Stomach (tissue), 9 donors: ENCODE data around the gene ZNF350. TPM values are rescaled to one million over a fixed set of nuclear protein-coding genes. Genes with fewer than 3 reads are reported as not detected.
A peak's percentile ranks its signal among the peaks of the same experiment; 100 is the strongest.

ENCODE experiments used
- DNase-seq, 2 donors: peaks; one replicate each; pipeline versions ENCODE4 v3.0.0 to v3.0.0-alpha.2; 2013 to 2019
- H3K27ac ChIP-seq, 5 donors: fragments of 200-600 bp in 4 of 5; sonication (generic) in 4 of 5; one replicate each; pipeline ENCODE4 v1.5.1; 2013 to 2019; ENCODE audit warnings: mild to moderate bottlenecking in 1 of 5, moderate library complexity in 1 of 5
- H3K27me3 ChIP-seq, 3 donors: fragments of 200-600 bp; sonication (generic); one replicate each; pipeline ENCODE4 v1.5.1; 2017 to 2019; ENCODE audit warnings: mixed run types in 1 of 3
- H3K36me3 ChIP-seq, 4 donors: fragments of 200-600 bp; sonication (generic); 1 replicate in 3 of 4; 2 replicates in 1 of 4; pipeline ENCODE4 v1.5.1; 2016 to 2019
- H3K4me1 ChIP-seq, 4 donors: fragments of 200-600 bp; sonication (generic); one replicate each; pipeline ENCODE4 v1.5.1; 2016 to 2019
- H3K4me3 ChIP-seq, 4 donors: fragments of 200-600 bp; sonication (generic) in 3 of 4; one replicate each; pipeline ENCODE4 v1.5.1; 2016 to 2019; ENCODE audit warnings: mild to moderate bottlenecking in 1 of 4
- H3K9me3 ChIP-seq, 4 donors: fragments of 200-600 bp; sonication (generic); one replicate each; pipeline ENCODE4 v1.5.1; 2016 to 2019
- EP300 ChIP-seq: sonication (generic); formaldehyde crosslinking; IDR thresholded peaks from one replicate; pipeline ENCODE4 v1.6.1; 2017; ENCODE audit warnings: antibody characterized with exemption
- POLR2A ChIP-seq, 4 donors: fragments of 450-650 bp; IDR thresholded peaks; one replicate each; pipeline ENCODE4 v1.6.1; 2016; ENCODE audit warnings: antibody characterized with exemption in 4 of 4, control low read depth in 2 of 4, mild to moderate bottlenecking in 1 of 4, moderate library complexity in 1 of 4
- POLR2AphosphoS5 ChIP-seq, 3 donors: sonication (generic); formaldehyde crosslinking; IDR thresholded peaks; one replicate each; pipeline ENCODE4 v1.6.1; 2016; ENCODE audit warnings: antibody characterized with exemption in 3 of 3
- WGBS, 5 donors: extraction: QIAGEN DNeasy Blood & Tissue Kit in 3 of 5; methylation state at CpG; one replicate each; pipeline versions ENCODE4 v1.1.5 to v1.1.7; 2013 to 2018; 5-methylcytosine and 5-hydroxymethylcytosine counted together
- intact Hi-C: fragments of 100-400 bp; cut with DNase I; formaldehyde crosslinking; loops from one replicate; pipeline ENCODE4 v1.15.1; 2023; ENCODE audit warnings: low total_unique reads
- polyA plus RNA-seq, 3 donors: library from polyadenylated mRNA; stranded (reverse); fragments of 200-250 nt; gene quantifications; one replicate each; pipeline ENCODE4 v1.2.3, GENCODE V29; 2013
- total RNA-seq, 5 donors: library from RNA; depleted of rRNA; stranded (reverse); fragments of >200 nt; gene quantifications; one replicate each; pipeline versions ENCODE4 v1.1.0 to v1.2.3, GENCODE V29; 2014 to 2016
- TF ChIP-seq, protein P1 (sequence below), 7 experiments: fragments of 450-650 bp in 4 of 7; fragments of 200-600 bp in 3 of 7; sonication (generic) in 3 of 7; IDR thresholded peaks; one replicate each; pipeline ENCODE4 v1.5.1; 2016 to 2019; ENCODE audit warnings: antibody characterized with exemption in 7 of 7, control low read depth in 2 of 7, mild to moderate bottlenecking in 1 of 7
- donor health status: healthy with polysubstance abuse.
- donor health status: Bipolar disorder and iron deficiency.
- donor health status: healthy.

ZNF350 gene
- total and polyA plus RNA-seq, 8 donors = 0.58 to 149 (median 9.8) TPM

DNA sequence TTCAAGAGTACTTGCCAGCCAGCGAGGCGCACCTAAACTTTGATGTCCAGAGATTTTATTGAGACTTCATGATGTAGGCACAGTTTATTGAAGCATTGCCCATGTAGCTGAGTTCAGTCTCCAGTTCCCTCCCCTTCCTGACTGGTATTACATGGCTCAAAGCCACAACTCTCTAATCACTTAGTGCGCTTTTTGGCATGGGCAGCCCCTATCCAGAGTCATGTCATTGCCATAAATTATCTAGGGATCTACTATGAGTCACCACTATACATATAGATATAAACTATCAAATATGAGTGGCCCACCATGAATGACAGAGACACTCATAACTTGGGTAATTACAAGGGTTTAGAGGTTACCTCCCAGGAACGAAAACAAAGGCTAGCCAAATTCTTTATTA lies 33.9 kb upstream of the ZNF350 start:
- no peak overlapping the region for H3K27ac ChIP-seq
- no peak for DNase-seq
- H3K36me3 ChIP-seq = peaks cover 84 to 100% (median 100%) of the 10 kb centered on the region in 4 donors
- no peaks in the 10 kb centered on the region for H3K4me1 ChIP-seq
- H3K4me3 ChIP-seq = no peak overlapping the region
- WGBS, 5 donors = 97 to 100% (median 98%) methylated on average over 4 of the region's 4 CpGs
- no peaks in the 10 kb centered on the region for H3K27me3 ChIP-seq
- H3K9me3 ChIP-seq = peaks cover 26 to 100% (median 94%) of the 10 kb centered on the region in 4 donors
- TF ChIP-seq POLR2A (IDR thresholded peaks at IDR 0.05) (no peak), POLR2AphosphoS5 (IDR thresholded peaks at IDR 0.05) (no peak), EP300 (no peak)
- TF ChIP-seq, protein P1, sequence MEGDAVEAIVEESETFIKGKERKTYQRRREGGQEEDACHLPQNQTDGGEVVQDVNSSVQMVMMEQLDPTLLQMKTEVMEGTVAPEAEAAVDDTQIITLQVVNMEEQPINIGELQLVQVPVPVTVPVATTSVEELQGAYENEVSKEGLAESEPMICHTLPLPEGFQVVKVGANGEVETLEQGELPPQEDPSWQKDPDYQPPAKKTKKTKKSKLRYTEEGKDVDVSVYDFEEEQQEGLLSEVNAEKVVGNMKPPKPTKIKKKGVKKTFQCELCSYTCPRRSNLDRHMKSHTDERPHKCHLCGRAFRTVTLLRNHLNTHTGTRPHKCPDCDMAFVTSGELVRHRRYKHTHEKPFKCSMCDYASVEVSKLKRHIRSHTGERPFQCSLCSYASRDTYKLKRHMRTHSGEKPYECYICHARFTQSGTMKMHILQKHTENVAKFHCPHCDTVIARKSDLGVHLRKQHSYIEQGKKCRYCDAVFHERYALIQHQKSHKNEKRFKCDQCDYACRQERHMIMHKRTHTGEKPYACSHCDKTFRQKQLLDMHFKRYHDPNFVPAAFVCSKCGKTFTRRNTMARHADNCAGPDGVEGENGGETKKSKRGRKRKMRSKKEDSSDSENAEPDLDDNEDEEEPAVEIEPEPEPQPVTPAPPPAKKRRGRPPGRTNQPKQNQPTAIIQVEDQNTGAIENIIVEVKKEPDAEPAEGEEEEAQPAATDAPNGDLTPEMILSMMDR (IDR thresholded peaks at IDR 0.05) = no peak
- intact Hi-C loops = no loop called here

DNA sequence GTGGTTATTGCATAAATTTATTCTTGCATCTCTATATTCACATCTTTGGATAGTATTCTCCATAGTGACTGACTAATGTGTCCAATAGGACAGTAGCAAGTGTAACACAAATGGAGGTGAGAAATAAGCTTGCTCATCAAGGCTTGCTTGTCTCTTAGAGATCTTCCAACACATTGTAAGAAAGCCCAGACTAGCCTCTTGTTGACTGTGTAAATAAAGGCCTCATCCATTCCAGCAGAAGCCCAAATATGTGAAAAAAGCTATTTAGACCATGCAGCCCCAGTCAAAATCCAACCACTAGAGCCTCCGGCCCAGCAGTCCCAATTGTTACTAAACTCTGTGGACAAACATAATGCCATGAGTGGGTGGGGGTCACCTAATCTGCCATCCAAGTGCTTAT lies 24.0 kb upstream of the ZNF350 start:
- Histone ChIP-seq H3K36me3 (peaks cover 11 to 28% (median 22%) of the 10 kb centered on the region in 4 donors), H3K9me3 (peaks cover 7 to 64% (median 34%) of the 10 kb centered on the region in 4 donors), H3K4me1 (peaks cover 0 to 16% (median 9%) of the 10 kb centered on the region in 4 donors), H3K4me3 (no peak overlapping the region), H3K27me3 (no peaks in the 10 kb centered on the region), H3K27ac (no peak overlapping the region)
- WGBS, 5 donors = 70 to 93% (median 86%) methylated on average over 1 of the region's 1 CpG
- DNase-seq = no peak
- TF ChIP-seq EP300 (no peak), POLR2A (IDR thresholded peaks at IDR 0.05) (no peak), POLR2AphosphoS5 (IDR thresholded peaks at IDR 0.05) (no peak)
- TF ChIP-seq, protein P1 (IDR thresholded peaks at IDR 0.05) = no peak
- intact Hi-C loops = no loop called here

DNA sequence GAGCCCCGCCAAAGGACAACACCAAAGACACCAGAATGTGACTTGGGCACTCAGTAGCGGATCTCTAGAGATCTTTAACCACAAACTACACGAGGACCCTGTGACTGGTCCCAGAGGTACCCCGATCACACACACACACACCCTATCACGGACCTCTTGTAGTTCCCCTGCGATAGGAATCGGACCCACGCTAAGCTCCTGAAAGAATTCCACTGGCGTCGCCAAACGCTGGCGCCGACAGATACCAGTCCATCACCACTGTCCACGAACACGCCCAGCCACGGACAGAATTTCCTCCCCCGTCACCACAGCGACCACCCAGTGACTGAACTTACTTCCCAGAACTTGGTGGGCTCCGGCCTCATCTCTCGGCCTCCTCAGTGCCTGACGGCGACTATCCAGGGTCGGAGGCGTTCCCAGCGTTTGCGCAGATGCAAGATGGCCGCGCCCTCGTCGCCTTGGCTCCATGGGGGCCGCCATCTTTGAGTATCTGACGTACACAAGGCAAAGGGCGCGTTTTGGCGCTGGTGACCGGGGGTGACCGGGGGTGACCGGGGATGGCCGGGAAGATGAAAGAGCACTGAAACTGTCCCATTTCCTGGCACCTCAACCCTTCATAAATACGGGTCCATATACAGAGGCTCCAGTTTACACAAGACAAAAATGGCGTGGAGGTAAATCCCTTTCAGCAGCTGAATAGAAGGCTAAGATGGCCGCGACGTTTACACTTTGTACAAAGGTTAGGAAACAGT lies 21.3 kb upstream of the ZNF350 start, which contains the start of gene ZNF615:
Gene ZNF615, minus strand, starts transcription at position 406 of the 752 bp plus-strand sequence. CDS start 4,500 bp downstream, outside the sequence.
- Histone ChIP-seq H3K27me3 (no peaks in the 10 kb centered on the region), H3K4me3 (peak within 1 kb of the TSS; percentile 61 to 95 (median 78)), H3K36me3 (peaks cover 10 to 27% (median 24%) of the 10 kb centered on the region in 4 donors), H3K4me1 (peaks cover 0 to 16% (median 9%) of the 10 kb centered on the region in 4 donors), H3K9me3 (peaks cover 0 to 65% (median 33%) of the 10 kb centered on the region in 4 donors), H3K27ac (peak within 1 kb of the TSS; percentile 87 to 88 (median 88))
- WGBS, 5 donors = 0 to 1% (median 1%) methylated on average over 34 to 44 of the region's 44 CpGs
- DNase-seq = peak; percentile 90 to 97
- intact Hi-C loops = no loop called here
- TF ChIP-seq EP300 = no peak
- TF ChIP-seq POLR2A (IDR thresholded peaks at IDR 0.05) = no peak
- TF ChIP-seq, protein P1 (IDR thresholded peaks at IDR 0.05) = no peak
- peak; percentile 58 to 81 (median 68) for TF ChIP-seq POLR2AphosphoS5 (IDR thresholded peaks at IDR 0.05)

DNA sequence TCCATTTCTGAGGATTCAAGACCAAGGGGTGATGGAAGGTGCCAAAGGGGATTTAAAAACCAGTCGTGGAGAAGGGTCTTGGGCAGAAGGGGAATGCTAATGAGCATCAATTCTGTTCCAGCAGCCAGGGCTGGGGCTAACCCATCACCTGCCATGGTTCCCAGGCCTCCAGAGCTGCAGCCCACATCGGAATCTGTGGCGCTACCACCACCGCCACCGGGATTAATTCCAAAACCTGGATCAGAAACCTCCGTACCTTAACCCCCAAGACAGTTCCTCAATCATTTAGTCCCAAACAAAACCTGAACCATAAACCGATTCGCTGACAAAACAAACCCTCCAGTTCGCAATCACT lies 20.8 kb upstream of the ZNF350 start:
- 1 to 12% (median 6%) methylated on average over 5 to 9 of the region's 9 CpGs for WGBS, 5 donors
- DNase-seq = peak in 1 of 2 donors; percentile 53
- Histone ChIP-seq H3K27me3 (no peaks in the 10 kb centered on the region), H3K4me3 (peak overlapping the region; percentile 61 to 95 (median 78)), H3K27ac (peak overlapping the region; percentile 87 to 88 (median 88)), H3K36me3 (peaks cover 8 to 27% (median 24%) of the 10 kb centered on the region in 4 donors), H3K4me1 (peaks cover 0 to 16% (median 9%) of the 10 kb centered on the region in 4 donors), H3K9me3 (peaks cover 0 to 63% (median 32%) of the 10 kb centered on the region in 4 donors)
- intact Hi-C loops = no loop called here
- TF ChIP-seq POLR2AphosphoS5 (IDR thresholded peaks at IDR 0.05) = no peak
- no peak for TF ChIP-seq POLR2A (IDR thresholded peaks at IDR 0.05)
- TF ChIP-seq, protein P1 (IDR thresholded peaks at IDR 0.05) = no peak
- TF ChIP-seq EP300 = no peak
